Measurements from ENCODE around the gene KIT.

KIT gene

DNA sequence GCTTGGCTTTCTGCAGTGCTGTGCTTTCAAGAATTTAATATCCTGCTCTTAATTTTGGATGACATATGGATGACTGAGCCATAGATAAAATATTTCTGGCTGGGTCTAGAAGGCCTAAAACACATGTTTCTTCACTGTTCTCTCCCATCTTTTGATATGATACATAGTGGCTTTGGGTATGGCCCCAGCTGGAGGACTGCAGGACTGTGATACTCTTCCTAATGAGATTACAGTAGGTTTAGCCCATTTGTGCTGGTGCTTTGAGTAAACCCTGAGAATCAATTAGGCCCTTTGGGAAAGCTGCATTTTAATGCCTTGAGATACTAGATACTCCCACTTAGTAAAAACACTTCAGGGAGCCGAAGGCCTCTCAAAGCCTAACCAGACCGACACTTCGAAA is 38.0 kb downstream of the KIT start:
- DNase-seq (ENCODE audit: extremely low read depth, low read depth), result no peak
- TF ChIP-seq CTCF (IDR thresholded peaks at IDR 0.05; ENCODE audit: low read depth, low read length, missing control alignments), result no peak
- no peak overlapping the region for H3K4me3 ChIP-seq (replicated peaks; ENCODE audit: low read depth, low read length)

DNA sequence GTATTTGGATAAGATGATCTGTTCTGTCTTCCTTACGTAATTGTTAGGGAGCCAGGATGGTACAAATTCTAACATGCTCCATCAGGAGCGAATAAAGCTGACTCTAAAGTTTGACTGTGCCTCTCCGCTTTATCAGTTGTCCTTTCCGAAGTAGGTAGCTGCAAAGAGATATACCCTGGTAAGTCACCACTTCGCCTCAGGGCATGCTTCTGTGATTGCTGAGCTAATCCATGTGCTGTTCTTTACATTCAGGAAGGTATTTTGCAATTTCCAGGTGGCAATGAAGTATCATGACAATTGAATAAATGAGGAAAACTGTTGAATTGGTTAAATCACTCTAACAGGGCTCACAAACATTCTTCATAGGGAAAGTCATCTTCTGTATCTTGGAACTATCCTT is 38.9 kb downstream of the KIT start:
- no peak for DNase-seq (ENCODE audit: extremely low read depth, low read depth)
- TF ChIP-seq CTCF (IDR thresholded peaks at IDR 0.05; ENCODE audit: low read depth, low read length, missing control alignments), result no peak
- H3K4me3 ChIP-seq (replicated peaks; ENCODE audit: low read depth, low read length), result no peak overlapping the region

- no peak for TF ChIP-seq CTCF (IDR thresholded peaks at IDR 0.05; ENCODE audit: low read depth, low read length, missing control alignments)
- no peak for DNase-seq (ENCODE audit: extremely low read depth, low read depth)
These were observed 43.2 kb downstream of the KIT start for GRCh38 chr4:54700986-54701385.

DNA sequence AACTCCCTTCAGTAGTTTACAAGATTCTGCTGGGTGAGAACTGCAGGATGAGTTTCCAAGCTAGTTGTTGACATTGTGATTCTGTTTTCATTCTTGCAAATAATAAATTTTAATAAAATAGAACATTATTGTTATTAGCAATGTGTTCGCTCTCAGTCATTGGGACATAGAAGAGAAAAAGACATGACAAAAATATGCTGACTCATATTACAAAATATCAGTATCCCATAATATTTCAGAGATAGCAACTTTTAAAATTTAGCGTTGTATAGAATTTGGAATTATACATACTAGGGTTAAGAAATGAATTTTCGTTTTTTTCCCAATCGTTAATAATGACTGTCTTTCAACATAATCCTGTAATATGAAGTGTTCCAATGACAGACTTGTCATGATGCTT is 45.4 kb downstream of the KIT start:
- DNase-seq (ENCODE audit: extremely low read depth, low read depth), result no peak
- no peak for TF ChIP-seq CTCF (IDR thresholded peaks at IDR 0.05; ENCODE audit: low read depth, low read length, missing control alignments)
- H3K4me3 ChIP-seq (replicated peaks; ENCODE audit: low read depth, low read length), result no peak overlapping the region

More at GRCh38 chr4:54700986-54701385, 43.2 kb downstream of the KIT start:
- no peak overlapping the region for H3K4me3 ChIP-seq (replicated peaks; ENCODE audit: low read depth, low read length)

GRCh38 chr4:54707406-54707805 is 49.6 kb downstream of the KIT start:
- no peak for DNase-seq (ENCODE audit: extremely low read depth, low read depth)
- TF ChIP-seq CTCF (IDR thresholded peaks at IDR 0.05; ENCODE audit: low read depth, low read length, missing control alignments), result no peak
- no peak overlapping the region for H3K4me3 ChIP-seq (replicated peaks; ENCODE audit: low read depth, low read length)

GRCh38 chr4:54708339-54709279 is 50.9 kb downstream of the KIT start:
- H3K4me3 ChIP-seq (replicated peaks; ENCODE audit: low read depth, low read length), result no peak overlapping the region
- no peak for DNase-seq (ENCODE audit: extremely low read depth, low read depth)
- no peak for TF ChIP-seq CTCF (IDR thresholded peaks at IDR 0.05; ENCODE audit: low read depth, low read length, missing control alignments)

Measured in HFF-Myc (cell line).